DMS 273 (cell line): ENCODE data around the gene RAG1.
"Not testable (repeated sequence)": the region's sequence is repeated elsewhere in the genome, so short reads cannot be mapped to it uniquely, and the experiment has no call there.

ENCODE experiments used
- DNase-seq: peaks from one replicate; lab custom pipeline; 2025; ENCODE audit not compliant: unreplicated experiment; lab: John Stamatoyannopoulos, UW

The RAG1 gene

GRCh38 chr11:36567694-36568093, at the start of gene RAG1:
Gene RAG1, plus strand, starts transcription at chr11:36568007. Its CDS starts 5,298 bp downstream, at chr11:36573305.
- no peak for DNase-seq

- no peak for DNase-seq
These were observed 37.0 kb upstream of the RAG1 start for GRCh38 chr11:36530840-36531239.

- DNase-seq, result no peak
These were observed 34.7 kb upstream of the RAG1 start for GRCh38 chr11:36532941-36533601.

DNA sequence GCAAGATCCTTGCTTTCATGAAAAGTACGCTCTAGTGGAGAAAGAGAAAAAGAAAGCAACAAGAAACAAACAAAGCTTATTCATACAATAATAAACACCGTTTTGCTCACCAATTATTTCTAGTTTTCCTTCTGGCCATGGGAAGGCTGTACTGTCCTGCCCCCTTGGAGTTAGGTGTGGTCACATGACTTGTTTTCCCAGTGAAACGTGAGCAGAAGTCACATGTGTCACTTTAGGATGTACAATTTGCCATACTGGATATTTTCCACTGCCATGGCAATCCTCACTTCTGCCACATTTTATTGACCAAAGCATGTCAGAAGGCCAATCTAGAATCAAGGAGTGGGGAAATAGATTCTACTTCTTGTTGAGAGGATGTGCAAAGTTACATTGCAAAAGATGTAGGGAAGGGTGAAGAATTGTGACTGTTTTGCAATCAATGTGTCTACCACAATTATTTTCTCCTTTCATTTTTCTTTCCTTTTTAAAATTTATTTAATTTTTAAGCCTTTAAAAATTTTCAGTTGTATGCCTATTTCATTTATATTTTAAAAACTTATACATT, 33.4 kb upstream of the RAG1 start:
- no peak for DNase-seq

- DNase-seq, result peak; percentile 57
These were observed 26.8 kb upstream of the RAG1 start for GRCh38 chr11:36540998-36541397.

GRCh38 chr11:36550385-36551115, 17.3 kb upstream of the RAG1 start:
- DNase-seq, result no peak

DNA sequence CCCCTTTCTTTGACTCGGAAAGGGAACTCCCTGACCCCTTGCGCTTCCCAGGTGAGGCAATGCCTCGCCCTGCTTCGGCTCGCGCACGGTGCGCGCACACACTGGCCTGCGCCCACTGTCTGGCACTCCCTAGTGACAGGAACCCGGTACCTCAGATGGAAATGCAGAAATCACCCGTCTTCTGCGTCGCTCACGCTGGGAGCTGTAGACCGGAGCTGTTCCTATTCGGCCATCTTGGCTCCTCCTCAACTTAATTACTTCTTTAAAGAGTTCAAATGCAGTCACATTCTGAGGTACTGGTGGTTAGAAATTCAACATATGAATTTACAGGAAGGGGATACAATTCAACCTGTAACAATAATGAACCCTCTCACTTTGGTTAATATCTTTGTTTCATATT, 10.4 kb upstream of the RAG1 start:
- DNase-seq, result not testable (repeated sequence)

DNA sequence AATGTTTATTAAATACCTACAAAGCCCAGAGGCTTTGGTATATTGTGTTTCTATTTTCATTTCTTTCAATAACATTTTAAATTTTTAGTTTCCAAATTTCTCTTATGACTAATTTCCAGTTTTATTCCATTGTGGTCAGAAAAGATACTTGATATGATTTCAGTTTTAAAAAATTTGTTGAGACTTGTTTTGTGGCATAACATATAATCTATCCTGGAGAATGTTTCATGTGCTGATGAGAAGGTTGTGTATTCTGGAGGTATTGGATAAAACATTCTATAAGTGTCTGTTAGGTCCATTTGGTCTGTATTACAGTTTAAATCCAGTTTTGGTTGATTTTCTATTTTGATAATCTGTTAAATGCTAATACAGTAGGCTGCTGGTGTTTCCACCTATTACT, 9.8 kb upstream of the RAG1 start:
- DNase-seq, result no peak

DNA sequence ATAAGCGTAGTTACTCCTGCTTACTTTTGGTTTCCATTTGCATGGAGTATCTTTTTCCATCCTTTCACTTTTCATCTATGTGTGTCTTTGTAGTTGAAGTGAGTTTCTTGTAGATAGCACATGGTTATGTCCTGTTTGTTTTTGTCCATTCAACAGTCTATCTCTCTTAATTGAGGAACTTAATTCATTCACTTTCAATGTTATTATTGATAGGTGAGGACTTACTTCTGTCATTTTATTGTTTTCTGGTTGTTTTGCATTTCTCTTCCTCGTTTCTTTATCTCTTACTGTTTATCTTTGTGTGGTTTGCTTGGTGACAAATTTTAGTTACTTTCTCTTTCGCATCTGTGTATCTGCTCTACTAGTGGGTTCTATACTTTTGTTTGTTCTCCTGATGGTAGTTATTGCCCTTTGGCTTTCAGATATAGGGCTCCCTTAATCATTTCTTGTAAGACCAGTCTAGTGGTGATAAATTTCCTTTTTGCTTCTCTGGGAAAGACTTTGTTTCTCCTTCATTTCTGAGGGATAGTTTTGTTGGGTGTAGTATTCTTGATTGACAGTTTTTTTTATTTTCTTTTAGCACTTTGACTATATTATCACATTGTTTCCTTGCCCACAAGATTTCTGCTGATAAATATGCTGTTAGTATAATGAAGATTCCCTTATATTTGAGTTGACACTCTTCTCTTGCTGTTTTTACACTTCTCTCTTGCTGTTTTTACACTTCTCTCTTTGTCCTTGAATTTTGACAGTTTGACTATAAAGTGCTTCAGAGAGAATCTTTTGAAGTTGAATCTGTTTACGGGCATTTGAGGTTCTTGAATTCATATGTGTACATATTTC, 9.0 kb upstream of the RAG1 start:
- DNase-seq, result no peak

GRCh38 chr11:36564376-36565030, 3.3 kb upstream of the RAG1 start:
- peak; percentile 73 for DNase-seq

DNA sequence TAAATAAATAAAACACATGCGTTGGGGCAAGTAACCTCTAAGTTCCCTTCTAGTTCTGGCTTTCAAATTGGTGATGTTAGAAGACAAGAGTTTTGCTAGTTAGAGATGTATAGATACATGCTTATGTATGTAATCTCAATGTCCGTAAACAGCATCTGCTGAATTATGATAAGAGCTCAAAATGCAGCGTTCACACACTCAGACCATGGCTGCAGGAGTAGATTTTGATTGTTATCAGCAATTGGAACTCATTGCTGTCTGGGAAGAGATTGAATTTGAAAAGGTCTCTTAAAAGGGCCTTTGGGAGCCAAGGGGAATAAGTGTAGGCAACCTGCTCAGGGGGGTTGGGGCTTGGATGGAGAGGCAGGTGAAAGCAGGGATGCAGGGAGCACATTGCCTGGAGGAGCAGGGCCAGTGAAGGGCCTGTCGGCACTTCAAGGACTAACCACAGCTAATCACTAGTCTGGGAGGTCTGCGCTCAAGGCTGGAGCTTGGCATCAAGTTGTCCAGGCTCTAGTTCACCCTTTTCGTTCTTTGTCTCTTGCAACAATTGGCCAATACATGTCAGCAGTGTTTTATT, 2.7 kb upstream of the RAG1 start:
- no peak for DNase-seq

- no peak for DNase-seq
These were observed 1.3 kb upstream of the RAG1 start for GRCh38 chr11:36566407-36567053.

- no peak for DNase-seq
These were observed 1.3 kb downstream of the RAG1 start for GRCh38 chr11:36569095-36569494.

- no peak for DNase-seq
These were observed 6.7 kb downstream of the RAG1 start for GRCh38 chr11:36574486-36574885.

- no peak for DNase-seq
These were observed 9.6 kb downstream of the RAG1 start for GRCh38 chr11:36577373-36577772.

DNA sequence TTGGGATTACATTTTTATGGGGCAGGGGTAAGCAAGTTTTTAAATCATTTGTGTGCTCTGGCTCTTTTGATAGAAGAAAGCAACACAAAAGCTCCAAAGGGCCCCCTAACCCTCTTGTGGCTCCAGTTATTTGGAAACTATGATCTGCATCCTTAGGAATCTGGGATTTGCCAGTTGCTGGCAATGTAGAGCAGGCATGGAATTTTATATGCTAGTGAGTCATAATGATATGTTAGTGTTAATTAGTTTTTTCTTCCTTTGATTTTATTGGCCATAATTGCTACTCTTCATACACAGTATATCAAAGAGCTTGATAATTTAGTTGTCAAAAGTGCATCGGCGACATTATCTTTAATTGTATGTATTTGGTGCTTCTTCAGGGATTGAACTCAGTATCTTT, 10.1 kb downstream of the RAG1 start:
- no peak for DNase-seq

- no peak for DNase-seq
These were observed 10.7 kb downstream of the RAG1 start for GRCh38 chr11:36578458-36578857.

DNA sequence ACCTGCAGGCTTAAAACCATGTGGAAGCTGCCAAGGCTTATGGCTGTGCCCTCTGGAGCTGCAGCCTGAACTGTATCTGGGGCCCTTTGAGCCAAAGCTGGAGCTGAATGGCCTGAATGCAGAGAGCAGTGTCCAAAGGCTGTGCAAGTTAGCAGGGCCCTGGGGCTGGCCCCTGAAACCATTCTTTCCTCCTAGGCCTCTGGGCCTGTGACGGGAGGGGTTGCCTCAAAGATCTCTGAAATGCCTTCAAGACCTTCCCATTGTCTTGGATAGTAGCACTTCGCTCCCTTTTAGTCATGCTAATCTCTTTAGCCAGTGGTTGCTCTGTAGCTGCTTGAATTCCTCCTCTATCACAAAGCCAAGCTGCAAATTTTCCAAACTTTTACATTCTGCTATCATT, 13.7 kb downstream of the RAG1 start:
- DNase-seq, result no peak

GRCh38 chr11:36583667-36584066, 15.9 kb downstream of the RAG1 start:
- DNase-seq, result no peak

- no peak for DNase-seq
These were observed 18.7 kb downstream of the RAG1 start for GRCh38 chr11:36586543-36586942.
